Dendritic cell treated with granulocyte-macrophage colony-stimulating factor and Interleukin-4, amounts not matched to agents 40 ng/mL and 50 ng/mL, for 4 days (primary cell): ENCODE data around the gene DGKQ.

Experiments used
- H3K27ac Mint-ChIP-seq: one replicate; pipeline ENCODE4 v1.8.0; 2022; ENCODE audit warnings: mild to moderate bottlenecking, mixed read lengths
- H3K27me3 Mint-ChIP-seq: one replicate; pipeline ENCODE4 v1.8.0; 2022; ENCODE audit warnings: mild to moderate bottlenecking, mixed read lengths
- H3K36me3 Mint-ChIP-seq: one replicate; pipeline ENCODE4 v1.8.0; 2022; ENCODE audit warnings: low read depth, mixed read lengths
- H3K4me1 Mint-ChIP-seq: one replicate; pipeline ENCODE4 v1.8.0; 2022; ENCODE audit warnings: low read depth, mixed read lengths
- H3K4me3 Mint-ChIP-seq: one replicate; pipeline ENCODE4 v1.8.0; 2022; ENCODE audit warnings: mild to moderate bottlenecking, moderate library complexity, mixed read lengths
- H3K9me3 Mint-ChIP-seq: one replicate; pipeline ENCODE4 v1.8.0; 2022; ENCODE audit warnings: mixed read lengths
- intact Hi-C: fragments of 100-400 bp; cut with micrococcal nuclease; formaldehyde crosslinking; loops from one replicate; pipeline ENCODE4 v1.15.0; 2022

Gene DGKQ

DNA sequence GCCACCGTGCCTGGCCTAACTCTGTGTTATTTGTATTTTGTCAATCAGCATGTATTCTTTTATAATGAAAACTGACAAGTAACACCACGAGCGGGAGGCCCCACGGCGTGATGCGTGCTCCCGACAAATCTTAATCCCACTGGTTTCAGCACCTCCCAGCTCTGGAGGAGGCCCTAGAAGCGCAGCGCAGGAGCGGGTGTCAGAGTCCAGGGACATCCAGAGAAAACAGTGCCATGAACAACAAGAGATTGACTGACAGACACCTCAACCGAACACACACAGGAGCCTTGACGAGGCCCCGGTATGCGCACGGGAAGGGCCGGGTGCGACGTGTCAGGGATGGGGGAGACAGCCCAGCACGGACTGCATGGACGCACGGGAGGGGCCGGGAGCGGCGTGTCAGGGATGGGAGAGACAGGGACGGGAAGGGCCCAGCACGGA, 64.2 kb downstream of the DGKQ start:
- Mint-ChIP-seq H3K27me3 (no peaks in the 10 kb centered on the region), H3K36me3 (peaks cover 91% of the 10 kb centered on the region)
- intact Hi-C loops: no loop called here

More for the DNA sequence above, 64.2 kb downstream of the DGKQ start:
- no peak overlapping the region for H3K27ac Mint-ChIP-seq
- H3K4me3 Mint-ChIP-seq: no peak overlapping the region
- H3K9me3 Mint-ChIP-seq: peaks cover 6% of the 10 kb centered on the region
- H3K4me1 Mint-ChIP-seq: no peaks in the 10 kb centered on the region
